Right forelimb (tissue), 1 donor: ENCODE results near the gene ZBTB47.

Source experiments
- DNase-seq: peaks from one replicate; pipeline ENCODE4 v3.0.0-alpha.2; 2018

The ZBTB47 gene

GRCh38 chr3:42686832-42687650 lies 33.5 kb downstream of the ZBTB47 start:
- DNase-seq, result peak; percentile 24

- DNase-seq, result peak; percentile 22
These were observed 34.5 kb downstream of the ZBTB47 start for GRCh38 chr3:42688016-42688415.

- peak; percentile 17 for DNase-seq
These were observed 35.3 kb downstream of the ZBTB47 start for GRCh38 chr3:42688487-42689420.

- DNase-seq, result peak; percentile 17
These were observed 36.0 kb downstream of the ZBTB47 start for GRCh38 chr3:42689421-42690014.

GRCh38 chr3:42690191-42690590 lies 36.7 kb downstream of the ZBTB47 start:
- DNase-seq, result no peak

GRCh38 chr3:42690766-42691680 lies 37.5 kb downstream of the ZBTB47 start:
- DNase-seq, result peak; percentile 30

- no peak for DNase-seq
These were observed 38.5 kb downstream of the ZBTB47 start for GRCh38 chr3:42691816-42692666.

- no peak for DNase-seq
These were observed 39.4 kb downstream of the ZBTB47 start for GRCh38 chr3:42692667-42693529.

GRCh38 chr3:42693530-42693930 lies 40.0 kb downstream of the ZBTB47 start:
- no peak for DNase-seq

GRCh38 chr3:42694366-42694765 lies 40.9 kb downstream of the ZBTB47 start:
- no peak for DNase-seq

- DNase-seq, result no peak
These were observed 43.1 kb downstream of the ZBTB47 start for GRCh38 chr3:42696356-42697288.

- DNase-seq, result no peak
These were observed 44.0 kb downstream of the ZBTB47 start for GRCh38 chr3:42697289-42698051.

- no peak for DNase-seq
These were observed 44.9 kb downstream of the ZBTB47 start for GRCh38 chr3:42698216-42698910.

- no peak for DNase-seq
These were observed 45.4 kb downstream of the ZBTB47 start for GRCh38 chr3:42698911-42699230.

GRCh38 chr3:42699511-42699971 lies 46.0 kb downstream of the ZBTB47 start:
- DNase-seq, result no peak

GRCh38 chr3:42700366-42701288 lies 47.1 kb downstream of the ZBTB47 start:
- DNase-seq, result no peak
